Umbilical cord (tissue), 2 donors: ENCODE data around the gene ZNF254. TPM values are rescaled to one million over a fixed set of nuclear protein-coding genes. Genes with fewer than 3 reads are reported as not detected.
"Not testable (repeated sequence)": the region's sequence is repeated elsewhere in the genome, so short reads cannot be mapped to it uniquely, and the experiment has no call there.

Source experiments
- DNase-seq: peaks from one replicate; pipeline ENCODE4 v3.0.0-alpha.2; 2015; ENCODE audit warnings: low spot score
- total RNA-seq: library from RNA; depleted of rRNA; stranded (reverse); fragments of >200 nt; gene quantifications from one replicate; pipeline ENCODE4 v1.2.3, GENCODE V29; 2014; ENCODE audit warnings: low replicate concordance; ENCODE audit not compliant: insufficient read depth

The ZNF254 gene
- 28.2 TPM for total RNA-seq

DNA sequence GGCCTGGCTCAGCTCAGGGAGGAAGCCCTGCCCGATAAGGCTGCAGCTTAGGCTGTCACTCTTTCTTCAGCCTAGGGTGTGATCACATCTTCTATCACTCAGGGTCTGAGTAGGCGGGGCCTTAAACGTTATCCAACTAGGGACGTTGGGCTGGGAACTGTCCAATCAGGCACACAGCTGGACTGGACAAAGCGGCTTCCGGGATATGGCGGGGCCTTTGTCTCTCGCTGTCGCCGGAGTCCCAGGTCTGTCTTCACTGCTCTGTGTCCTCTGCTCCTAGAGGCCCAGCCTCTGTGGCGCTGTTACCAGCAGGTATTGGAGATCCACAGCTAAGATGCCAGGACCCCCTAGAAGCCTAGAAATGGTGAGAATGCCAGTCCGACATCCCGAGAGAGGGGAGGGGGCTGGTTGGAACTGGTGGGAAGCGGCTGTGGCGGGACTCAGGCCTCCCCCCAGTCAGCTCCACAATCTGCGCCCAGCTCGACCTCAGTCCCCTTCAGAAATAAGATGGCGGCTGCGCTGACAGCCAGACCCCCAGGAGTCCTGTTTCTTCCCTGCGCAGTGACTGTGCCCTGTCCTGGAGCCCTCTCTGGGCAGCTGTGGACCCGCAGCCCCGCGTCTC, at the start of gene ZNF254:
Gene ZNF254 (plus strand): TSS at position 214 of the 622 bp plus-strand sequence. CDS start 121 bp downstream, at position 335.
- DNase-seq = peak; percentile 98

DNA sequence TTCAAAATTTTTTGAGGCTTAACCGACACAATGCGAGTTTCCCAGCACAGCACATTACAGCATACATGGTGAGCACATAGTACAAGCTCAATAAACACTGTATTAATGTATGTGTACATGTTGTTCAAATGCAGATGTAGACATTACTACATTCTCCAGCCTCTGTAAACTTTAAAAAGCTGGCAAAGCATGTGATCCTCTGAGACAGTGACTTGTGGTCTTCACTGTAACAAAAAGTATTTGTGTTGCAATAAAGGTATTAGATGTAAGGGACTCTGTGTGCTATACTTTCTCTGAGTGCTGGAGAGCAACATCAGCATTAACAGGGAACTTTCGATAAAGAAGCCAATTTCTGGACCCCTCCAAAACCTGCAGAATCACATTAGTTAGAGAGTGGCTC, 46.4 kb upstream of the ZNF254 start:
- no peak for DNase-seq

DNA sequence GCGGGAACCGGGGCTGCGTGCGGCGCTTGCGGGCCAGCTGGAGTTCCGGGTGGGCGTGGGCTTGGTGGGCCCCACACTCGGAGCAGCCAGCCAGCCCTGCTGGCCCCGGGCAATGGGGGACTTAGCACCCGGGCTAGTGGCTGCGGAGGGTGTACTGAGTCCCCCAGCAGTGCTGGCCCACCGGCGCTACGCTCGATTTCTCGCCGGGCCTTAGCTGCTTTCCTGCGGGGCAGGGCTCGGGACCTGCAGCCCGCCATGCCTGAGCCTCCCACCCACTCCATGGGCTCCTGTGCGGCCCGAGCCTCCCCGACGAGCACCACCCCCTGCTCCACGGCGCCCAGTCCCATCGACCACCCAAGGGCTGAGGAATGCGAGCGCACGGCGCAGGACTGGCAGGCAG, 45.7 kb upstream of the ZNF254 start:
- DNase-seq = not testable (repeated sequence)

DNA sequence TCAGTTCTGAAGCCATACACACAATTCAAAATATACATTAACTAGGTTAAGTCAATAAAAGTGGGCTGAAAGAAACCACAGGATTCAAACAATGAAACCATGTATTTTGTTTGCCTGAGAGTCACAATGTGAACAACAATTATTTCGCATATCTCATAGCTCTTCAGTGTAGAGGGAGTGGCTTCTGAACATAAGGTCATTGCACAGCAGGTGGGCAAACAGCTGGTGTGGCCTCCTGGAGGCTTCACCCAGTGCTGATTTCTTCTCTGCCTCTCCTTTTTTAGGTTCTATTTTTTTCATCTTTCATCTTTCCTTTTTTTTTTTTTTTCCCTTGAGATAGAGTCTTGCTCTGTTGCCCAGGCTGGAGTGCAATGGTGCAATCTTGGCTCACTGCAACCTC, 40.4 kb upstream of the ZNF254 start:
- no peak for DNase-seq

DNA sequence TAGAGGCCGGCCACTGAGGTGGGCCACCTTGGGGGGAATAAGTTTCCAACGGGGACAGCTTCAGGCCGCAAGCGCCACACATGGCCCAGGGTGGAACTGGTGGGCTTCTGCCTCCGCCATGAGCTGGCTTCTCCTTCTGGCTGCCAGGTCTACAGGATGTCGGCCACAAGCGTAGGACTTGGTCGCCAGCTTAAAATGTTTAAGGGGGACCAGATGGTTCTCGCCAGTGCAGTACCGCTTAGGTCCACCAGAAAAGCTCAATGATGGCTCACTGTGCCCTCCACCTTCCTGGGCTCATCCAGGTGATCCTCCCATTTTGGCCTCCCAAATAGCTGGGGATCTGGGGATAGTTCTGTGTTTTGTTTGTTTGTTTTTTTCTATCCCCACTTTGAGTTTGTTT, 38.7 kb upstream of the ZNF254 start:
- no peak for DNase-seq

DNA sequence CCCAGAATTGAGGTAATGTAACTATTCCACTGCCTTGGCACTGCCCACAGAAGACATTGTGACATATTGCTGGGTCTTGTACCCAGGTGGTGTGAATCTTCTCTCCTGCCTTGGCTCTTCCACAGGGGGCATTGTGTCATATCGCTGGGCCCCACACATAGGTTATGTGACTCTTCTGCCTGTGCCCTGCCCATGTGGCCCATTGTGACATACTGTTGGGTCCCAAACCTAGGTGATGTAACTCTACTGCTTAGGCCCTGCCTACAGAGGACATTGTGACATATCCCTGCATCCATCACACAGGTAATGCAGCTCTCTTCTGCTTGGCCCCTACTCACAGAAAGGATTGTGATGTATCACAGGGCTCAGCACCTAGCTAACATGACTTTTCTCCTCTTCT, 37.5 kb upstream of the ZNF254 start:
- DNase-seq = no peak

DNA sequence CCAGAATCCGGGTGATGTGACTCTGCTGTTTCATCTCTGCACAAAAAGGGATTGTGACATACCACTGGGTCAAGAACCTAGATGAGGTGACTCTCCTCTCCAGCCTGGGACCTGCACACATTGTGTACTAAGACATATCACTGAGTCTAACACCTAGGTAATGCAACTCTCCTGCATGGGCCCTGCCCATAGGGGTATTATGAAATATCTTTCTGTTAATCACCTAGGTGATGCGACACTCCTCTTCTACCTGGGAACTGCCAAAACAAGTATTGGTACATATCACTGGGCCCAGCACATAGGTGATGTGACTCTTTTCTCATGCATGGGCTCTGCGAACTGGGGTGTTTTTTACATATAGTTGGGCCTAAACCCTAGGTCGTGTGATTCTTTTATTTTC, 35.5 kb upstream of the ZNF254 start:
- no peak for DNase-seq

DNA sequence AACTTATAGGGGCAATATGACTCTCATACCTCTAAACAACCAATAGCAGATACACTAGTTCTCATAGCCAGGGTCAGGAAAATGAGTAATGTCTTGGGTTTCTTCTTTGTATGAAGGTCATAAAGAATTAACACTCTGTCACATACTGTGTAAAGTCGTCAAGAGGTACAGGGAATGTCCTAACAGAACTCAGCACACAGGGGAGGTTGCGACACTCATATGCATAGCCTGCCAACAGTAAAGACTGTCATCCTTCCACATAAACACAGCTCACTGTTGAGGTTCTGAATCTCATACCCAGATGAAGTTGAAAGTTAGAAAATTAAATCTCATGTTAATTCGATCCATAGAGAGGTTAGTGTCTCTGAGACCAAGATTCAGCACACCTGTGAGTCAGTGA, 34.2 kb upstream of the ZNF254 start:
- DNase-seq = no peak

DNA sequence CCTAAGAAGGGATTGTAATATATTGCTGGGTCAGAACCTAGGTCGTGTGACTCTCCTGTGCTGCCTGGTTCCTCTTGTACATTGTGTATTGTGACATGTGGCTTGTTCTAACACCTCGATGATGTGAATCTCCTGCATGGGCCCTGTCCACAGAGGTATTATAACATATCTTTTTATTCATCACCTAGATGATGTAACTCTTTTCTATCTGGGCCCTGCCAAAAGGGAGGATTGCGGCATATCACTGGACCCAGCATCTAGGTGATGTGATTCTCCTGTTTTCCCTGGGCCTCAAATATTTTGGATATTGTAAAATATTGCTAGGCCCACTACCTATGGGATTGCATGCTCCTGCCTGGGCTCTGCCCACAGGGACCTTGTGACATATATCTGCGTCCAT, 33.4 kb upstream of the ZNF254 start:
- no peak for DNase-seq

DNA sequence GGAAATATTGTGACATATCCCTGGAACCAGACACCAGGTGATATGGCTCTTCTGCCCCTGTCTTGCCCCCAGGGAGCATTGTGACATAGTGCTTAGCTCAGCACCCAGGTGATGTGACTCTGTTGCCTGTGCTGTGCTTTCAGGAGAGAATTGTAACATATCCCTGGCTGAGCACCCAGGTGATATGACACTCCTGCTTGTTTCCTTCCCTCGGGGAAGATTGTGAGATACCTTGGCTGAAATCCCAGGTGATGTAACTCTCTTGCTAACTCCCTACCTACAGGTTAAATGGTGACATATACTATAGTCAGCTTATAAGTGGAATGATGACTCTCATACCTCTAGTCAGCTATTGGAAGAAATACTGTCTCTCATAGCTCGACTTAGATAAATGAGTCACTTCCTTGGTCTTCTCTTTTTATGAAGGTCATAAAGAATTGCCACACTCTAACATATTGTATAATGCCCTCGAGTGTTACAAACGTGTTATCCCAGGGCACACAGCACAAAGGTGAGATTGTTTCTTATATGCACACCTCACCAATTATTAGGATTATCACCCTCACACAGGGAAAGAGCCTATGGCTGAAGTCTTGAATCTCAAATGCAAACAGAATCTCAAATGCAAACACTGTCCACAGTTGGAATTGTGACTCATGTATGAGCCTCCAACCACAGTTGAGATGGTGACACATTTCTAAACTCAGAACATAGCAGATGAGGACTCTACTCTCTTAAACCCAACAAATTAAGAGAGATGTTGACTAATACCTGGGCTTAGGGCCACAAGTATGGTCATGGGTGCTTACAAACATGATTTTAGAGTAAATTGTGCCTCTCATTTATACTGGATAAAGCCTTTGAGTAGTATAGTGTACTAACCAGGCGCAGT, 32.7 kb upstream of the ZNF254 start:
- peak; percentile 39 for DNase-seq

DNA sequence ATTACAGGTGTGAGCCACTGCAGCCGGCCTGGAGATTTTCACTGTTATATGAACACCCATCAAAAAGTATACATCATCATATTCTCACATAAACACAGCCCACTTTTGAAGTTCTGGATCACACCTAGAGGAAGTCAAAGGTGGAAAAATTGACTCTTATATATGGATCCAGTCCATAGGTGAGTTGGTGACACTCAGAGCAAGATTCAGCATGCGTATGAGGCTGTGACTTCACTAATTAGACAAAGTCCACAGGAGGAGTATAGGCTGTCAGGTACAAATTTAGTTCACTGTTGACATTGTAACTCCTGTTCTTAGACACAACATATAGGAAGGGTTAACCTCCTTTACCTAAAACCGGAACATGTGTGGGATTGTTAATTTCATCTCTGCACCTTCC, 31.4 kb upstream of the ZNF254 start:
- no peak for DNase-seq

DNA sequence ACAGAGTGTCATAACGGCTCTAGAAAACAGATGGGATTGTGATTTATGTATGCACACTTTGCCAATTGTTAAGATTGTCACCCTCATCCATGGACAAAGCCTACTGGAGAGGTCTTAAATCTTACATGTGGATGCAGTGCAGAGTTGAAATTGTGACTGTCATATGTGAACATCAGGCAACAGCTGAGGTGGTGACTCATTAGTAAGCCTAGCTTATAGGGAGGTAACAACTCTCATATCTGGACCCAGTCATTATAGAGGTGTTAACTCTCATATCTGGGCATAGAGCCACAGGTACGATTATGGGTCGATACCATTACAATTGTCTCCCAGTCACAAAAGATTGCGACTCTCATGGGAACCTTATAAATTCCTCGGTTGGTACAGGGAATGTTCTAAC, 29.8 kb upstream of the ZNF254 start:
- DNase-seq = no peak

DNA sequence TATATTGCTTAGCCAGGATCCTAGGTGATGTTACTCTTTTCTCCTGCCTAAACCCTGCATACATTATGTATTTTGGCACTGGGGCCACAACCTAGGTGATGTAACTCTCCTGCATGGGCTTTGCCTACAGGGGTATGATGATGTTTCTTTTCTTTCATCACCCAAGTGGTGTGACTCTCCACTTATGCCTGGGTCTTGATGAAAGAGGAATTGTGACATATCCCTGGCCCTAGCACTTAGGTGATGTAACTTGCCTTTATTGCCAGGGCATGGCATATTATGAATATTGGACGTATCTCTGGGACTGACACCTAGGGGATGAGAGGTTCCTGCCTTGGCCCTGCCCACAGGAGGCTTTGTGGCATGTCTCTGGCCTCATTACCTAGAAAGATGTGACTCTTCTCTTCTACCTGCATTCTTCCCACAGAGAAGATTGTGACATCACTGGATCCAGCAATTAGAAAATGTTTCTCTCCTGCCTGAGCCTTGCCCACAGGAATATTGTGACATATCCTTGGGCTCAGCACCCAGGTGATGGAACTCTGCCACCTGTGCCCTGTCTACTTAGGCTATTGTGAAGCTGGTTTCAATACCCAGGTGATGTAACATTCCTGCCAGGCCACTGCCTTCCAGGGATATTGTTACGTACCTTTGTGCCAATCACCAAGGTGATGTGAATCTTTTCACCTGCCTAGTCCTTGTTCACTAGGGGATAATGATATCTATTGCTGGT, 27.3 kb upstream of the ZNF254 start:
- DNase-seq = no peak

DNA sequence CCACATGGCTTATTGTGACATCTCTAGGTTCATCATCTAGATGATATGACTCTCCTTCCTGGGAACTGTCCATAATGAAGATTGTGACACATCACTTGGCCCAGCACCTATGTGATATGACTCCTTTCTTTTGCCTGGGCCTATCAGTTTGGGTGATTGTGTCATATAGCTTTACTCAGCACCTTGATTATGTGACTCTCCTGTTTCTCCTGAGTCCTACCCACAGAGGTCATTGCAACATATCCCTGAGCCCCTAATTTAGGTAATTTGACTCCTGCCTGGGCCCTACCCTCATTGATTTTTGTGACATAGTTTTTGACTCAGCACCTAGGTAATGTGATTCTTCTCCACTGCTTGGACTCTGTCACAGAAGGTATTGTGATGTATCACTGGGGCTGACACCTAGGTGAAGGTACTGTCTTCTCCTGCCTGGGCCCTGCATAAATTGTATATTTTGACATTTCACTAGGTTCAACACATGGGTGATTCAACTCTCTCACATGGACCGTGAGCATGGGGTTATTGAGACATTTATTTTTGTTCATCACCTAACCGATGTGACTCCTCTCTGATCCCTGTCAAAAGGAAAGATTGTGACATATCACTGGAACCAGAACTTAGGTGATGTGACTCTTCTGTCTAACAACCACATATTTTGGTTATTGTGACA, 26.2 kb upstream of the ZNF254 start:
- no peak for DNase-seq

DNA sequence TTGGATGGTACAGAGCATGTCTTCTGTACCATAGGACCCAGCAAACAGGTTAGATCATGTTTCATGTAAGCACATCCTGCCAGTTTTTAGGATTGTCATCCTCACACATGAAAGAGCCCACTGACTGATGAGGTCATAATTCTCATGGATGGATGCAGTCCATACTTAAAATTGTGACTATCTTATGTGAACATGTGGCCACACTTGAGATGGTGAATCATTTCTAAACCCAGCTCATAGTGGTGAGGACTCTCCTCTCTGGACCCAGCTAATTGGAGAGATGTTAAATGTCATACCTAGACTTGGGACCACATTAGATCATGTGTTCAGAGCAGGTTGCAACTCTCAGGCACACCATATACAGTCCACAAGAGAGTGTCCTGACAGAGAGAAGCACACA, 24.8 kb upstream of the ZNF254 start:
- DNase-seq = no peak

DNA sequence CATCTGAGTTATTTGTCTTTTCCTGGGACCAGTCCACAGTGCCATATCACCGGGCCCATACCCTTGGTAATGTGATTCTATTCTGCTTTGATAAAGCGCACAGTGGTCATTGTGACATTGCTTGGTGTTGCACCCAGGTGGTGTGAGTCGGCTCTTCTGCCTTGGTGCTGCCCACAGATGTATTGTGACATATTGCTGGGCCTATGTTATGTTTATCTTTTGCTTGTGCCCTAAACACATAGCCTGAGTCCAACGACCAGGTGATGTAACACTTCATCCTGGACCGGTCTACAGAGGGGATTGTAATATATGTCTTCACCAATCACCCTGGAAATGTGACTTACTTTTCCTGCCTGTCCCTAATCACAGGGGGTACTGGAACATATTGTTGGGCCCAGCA, 23.7 kb upstream of the ZNF254 start:
- DNase-seq = no peak

DNA sequence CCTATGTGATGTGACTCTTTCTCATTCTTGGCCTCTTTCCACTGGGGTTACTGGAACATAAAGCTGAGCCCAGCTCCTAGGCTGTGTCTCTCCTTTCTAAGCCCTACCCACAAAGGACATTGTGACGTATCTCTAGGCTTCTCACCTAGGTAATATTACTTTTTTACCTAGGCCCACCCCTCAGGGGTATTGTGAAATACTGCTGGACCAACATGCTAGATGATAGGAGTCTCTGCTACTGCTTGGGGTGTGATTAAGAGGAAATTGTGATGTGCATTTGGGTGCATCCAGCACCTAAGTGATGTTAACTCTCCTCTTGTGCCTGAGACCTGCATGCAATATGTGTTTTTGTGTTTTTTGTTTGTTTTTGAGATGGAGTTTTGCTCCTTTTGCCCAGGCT, 22.8 kb upstream of the ZNF254 start:
- no peak for DNase-seq

DNA sequence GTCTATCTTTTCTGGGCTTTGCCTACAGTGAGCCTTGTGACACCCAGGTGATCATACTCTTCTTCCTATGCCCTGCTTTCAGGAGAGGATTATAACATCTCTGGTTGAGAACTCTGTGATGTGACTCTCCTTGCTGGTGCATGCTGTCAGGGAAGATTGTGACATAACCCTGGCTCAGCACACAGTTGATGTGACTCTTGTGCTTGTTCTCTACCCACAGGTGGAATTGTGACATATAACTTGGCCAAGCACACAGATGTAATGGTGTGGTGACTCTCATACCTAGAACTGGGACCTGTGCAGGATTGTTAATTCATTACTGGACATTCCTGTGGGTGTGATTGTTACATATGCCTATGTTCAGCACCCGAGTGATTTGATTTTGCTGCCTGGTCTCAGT, 21.7 kb upstream of the ZNF254 start:
- DNase-seq = no peak

DNA sequence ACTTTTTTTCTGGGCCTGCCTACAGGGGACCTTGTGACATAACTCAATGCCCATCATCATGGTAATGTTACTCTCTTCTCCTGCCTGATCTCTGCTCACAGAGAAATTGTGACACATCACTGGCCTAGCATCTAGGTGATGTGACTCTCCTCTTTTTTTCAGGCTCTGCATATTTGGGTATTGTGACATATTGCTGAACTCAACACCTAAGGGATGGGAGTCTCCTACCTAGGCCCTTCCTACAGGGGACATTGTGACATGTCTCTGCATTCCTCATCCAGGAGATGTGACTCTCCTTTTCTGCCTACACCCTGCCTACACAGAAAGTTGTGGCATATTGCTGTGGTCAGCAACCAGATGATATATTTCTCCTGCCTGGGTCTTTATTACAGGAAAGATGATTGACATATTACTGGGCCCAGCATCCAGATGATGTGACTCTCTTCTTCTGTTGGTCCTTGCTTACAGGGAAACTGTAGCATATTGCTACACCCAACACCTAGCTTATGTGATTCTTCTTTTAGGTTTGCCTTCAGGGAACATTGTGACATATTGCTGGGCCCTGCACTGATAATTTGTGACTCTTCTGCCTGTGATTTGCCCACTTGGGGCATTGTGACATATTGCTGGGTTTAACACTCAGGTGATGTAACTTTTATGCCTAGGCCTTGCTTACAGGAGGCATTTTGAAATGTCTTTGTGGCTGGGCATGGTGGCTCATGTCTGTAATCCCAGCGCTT, 21.0 kb upstream of the ZNF254 start:
- DNase-seq = no peak

DNA sequence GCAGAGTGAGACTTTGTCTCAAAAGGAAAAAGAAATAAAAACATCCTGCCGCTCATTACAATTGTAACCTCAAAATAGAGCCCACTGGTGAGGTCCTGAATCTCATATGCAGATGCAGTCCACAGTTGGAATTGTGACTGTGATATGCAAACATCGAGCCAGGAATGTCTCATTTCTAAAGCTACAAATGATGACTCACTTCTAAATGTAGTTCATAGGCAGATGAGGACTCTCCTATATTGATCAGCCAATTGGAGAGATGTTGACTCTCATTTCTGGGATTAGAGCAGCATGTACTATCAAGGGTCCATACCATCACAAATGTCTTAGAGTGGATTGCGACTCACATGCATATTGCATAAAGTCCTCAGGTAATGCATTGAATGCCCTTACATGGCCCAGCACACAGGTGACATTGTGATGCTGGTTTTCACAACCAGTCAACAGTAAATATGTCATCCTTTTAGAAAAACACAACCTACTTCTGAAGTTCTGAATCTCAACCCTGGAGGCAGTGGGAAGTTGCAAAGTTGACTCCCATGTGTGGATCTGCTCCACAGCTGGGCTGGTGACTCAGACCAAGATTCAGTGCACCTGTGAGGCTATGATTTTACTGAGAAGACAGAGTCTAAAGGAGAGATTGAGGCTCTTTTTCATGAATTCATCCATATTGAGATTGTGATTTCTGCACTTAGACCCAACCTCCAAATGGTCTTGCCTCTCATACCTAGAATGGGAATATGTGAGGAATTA, 16.9 kb upstream of the ZNF254 start:
- DNase-seq = no peak

DNA sequence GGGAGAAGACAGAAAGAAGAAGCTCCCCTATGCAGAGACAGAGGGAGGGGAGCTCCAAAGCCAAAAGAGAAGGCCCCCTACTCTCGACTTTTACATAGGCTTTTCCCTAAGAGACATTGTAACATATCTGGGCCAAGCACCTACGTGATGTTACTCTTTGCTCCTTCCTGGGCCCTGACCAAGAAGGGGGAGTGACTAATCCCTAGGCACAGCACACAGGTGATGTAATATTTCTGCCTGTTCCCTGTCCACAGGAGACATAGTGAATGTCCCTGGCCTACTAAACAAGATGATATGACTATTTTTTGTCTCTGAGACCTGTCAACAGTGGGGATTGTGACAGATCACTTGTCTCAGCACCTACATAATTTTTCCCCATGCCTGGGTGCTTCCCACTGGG, 15.9 kb upstream of the ZNF254 start:
- DNase-seq = no peak
